Adrenal gland (tissue), 12 donors: ENCODE measurements around the gene WDR13. TPM values are rescaled to one million over a fixed set of nuclear protein-coding genes. Genes with fewer than 3 reads are reported as not detected.

Source experiments
- DNase-seq, 7 donors: peaks; one replicate each; pipeline ENCODE4 v3.0.0-alpha.2; 2019 to 2020
- H3K27ac ChIP-seq, 5 donors: fragments of 200-600 bp; sonication (generic) in 4 of 5; 1 replicate in 3 of 5; 2 replicates in 2 of 5; pipeline versions ENCODE4 v1.5.1 to v1.8.0; 2016 to 2020; ENCODE audit warnings: mild to moderate bottlenecking in 1 of 5
- H3K27me3 ChIP-seq: fragments of 200-600 bp; 2 replicates; pipeline ENCODE4 v1.8.0; 2021
- H3K36me3 ChIP-seq, 2 donors: fragments of 200-600 bp; replicated peaks in 1 of 2; 1 replicate in 1 of 2; 2 replicates in 1 of 2; pipeline versions ENCODE4 v1.5.1 to v1.8.0; 2018 to 2022
- H3K4me1 ChIP-seq, 2 donors: fragments of 200-600 bp; replicated peaks in 1 of 2; 1 replicate in 1 of 2; 2 replicates in 1 of 2; pipeline versions ENCODE4 v1.5.1 to v1.8.0; 2018 to 2021
- H3K4me3 ChIP-seq, 4 donors: fragments of 200-600 bp; sonication (generic) in 3 of 4; one replicate each; pipeline ENCODE4 v1.5.1; 2016 to 2018
- H3K9me3 ChIP-seq, 3 donors: fragments of 200-600 bp; sonication (generic) in 1 of 3; replicated peaks in 1 of 3; 1 replicate in 2 of 3; 2 replicates in 1 of 3; pipeline versions ENCODE4 v1.5.1 to v1.8.0; 2016 to 2021
- POLR2A ChIP-seq, 2 donors: fragments of 450-650 bp; IDR thresholded peaks; one replicate each; pipeline ENCODE4 v1.6.1; 2017; ENCODE audit warnings: antibody characterized with exemption in 2 of 2, mild to moderate bottlenecking in 2 of 2, moderate library complexity in 1 of 2
- WGBS, 4 donors: extraction: QIAGEN DNeasy Blood & Tissue Kit in 2 of 4; methylation state at CpG; one replicate each; pipeline versions ENCODE4 v1.1.5 to v1.1.7; 2013 to 2017; 5-methylcytosine and 5-hydroxymethylcytosine counted together
- intact Hi-C, 2 donors: fragments of 100-400 bp; cut with DNase I; formaldehyde crosslinking; loops; one replicate each; pipeline versions ENCODE4 v1.14.1 to v1.15.0; 2022 to 2023
- polyA plus RNA-seq, 3 donors: library from polyadenylated mRNA; stranded (reverse); fragments of 200-250 nt in 2 of 3; fragments of 350-450 nt in 1 of 3; fragmentation: Illumina TruSeq in 1 of 3; extraction: RNeasy Lipid Tissue Mini Kit (QIAGEN cat#74804) in 1 of 3; gene quantifications; one replicate each; pipeline ENCODE4 v1.2.3, GENCODE V29; 2013 to 2014
- total RNA-seq, 9 donors: library from RNA; depleted of rRNA in 4 of 9; stranded (reverse); fragments of >200 nt in 4 of 9; fragments of 120-200 nt in 1 of 9; fragmentation: NEBNext Ultra II Directional in 1 of 9; extraction: Animal tissue kit (Norgen Biotek cat#: 25700) in 1 of 9; gene quantifications; one replicate each; pipeline versions ENCODE4 v1.1.0 to v1.2.4, GENCODE V29; 2013 to 2023
- TF ChIP-seq, protein P1 (sequence below), 6 experiments: fragments of 450-650 bp in 4 of 6; fragments of 200-600 bp in 2 of 6; sonication (generic) in 1 of 6; IDR thresholded peaks; 1 replicate in 5 of 6; 2 replicates in 1 of 6; pipeline versions ENCODE4 v1.5.1 to v1.8.0; 2016 to 2021; ENCODE audit warnings: antibody characterized with exemption in 6 of 6, mild to moderate bottlenecking in 2 of 6, moderate library complexity in 1 of 6
- donor health status: healthy with polysubstance abuse.
- donor health status: Bipolar disorder and iron deficiency.
- donor health status: DM: yes; HTN: yes; CAD: no.
- donor health status: DM: no; HTN: no; CAD: no.
- donor health status: DM: no; HTN: no; CAD: no.
- donor health status: DM: yes; HTN: yes; CAD: no.

WDR13 gene
- total and polyA plus RNA-seq, 12 donors: 53.5 to 677 (median 171) TPM

DNA sequence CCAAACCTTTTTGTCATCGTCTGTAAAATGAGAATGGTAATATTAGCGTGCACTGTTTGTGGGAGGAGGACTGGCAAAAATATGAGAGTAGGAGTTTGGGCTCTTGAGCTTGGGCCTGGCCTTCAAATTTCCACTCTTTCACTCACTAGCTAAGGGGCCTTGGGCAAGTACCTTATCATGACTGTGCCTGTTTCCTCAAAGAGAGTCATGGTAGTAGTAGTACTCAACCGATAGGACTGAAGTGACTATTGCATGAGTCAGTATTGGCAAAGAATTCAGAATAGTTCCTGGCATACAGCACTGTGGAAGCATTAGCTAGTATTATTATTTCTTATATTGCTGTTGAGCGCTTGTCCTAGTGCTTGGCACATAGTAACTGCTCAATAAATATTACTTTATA is 39.0 kb upstream of the WDR13 start:
- H3K9me3 ChIP-seq: no peaks in the 10 kb centered on the region
- no peak for TF ChIP-seq POLR2A (IDR thresholded peaks at IDR 0.05)
- TF ChIP-seq, protein P1, sequence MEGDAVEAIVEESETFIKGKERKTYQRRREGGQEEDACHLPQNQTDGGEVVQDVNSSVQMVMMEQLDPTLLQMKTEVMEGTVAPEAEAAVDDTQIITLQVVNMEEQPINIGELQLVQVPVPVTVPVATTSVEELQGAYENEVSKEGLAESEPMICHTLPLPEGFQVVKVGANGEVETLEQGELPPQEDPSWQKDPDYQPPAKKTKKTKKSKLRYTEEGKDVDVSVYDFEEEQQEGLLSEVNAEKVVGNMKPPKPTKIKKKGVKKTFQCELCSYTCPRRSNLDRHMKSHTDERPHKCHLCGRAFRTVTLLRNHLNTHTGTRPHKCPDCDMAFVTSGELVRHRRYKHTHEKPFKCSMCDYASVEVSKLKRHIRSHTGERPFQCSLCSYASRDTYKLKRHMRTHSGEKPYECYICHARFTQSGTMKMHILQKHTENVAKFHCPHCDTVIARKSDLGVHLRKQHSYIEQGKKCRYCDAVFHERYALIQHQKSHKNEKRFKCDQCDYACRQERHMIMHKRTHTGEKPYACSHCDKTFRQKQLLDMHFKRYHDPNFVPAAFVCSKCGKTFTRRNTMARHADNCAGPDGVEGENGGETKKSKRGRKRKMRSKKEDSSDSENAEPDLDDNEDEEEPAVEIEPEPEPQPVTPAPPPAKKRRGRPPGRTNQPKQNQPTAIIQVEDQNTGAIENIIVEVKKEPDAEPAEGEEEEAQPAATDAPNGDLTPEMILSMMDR (IDR thresholded peaks at IDR 0.05): peak in 2 of 6 experiments; percentile 9 to 13
- H3K27me3 ChIP-seq: no peaks in the 10 kb centered on the region
- H3K36me3 ChIP-seq: peaks cover 0 to 29% of the 10 kb centered on the region in 2 donors
- 20 to 71% (median 53%) methylated on average over 4 of the region's 4 CpGs for WGBS, 4 donors
- H3K27ac ChIP-seq: peak overlapping the region in 1 of 5 donors; percentile 49
- H3K4me3 ChIP-seq: no peak overlapping the region
- peaks cover 0 to 7% of the 10 kb centered on the region in 2 donors for H3K4me1 ChIP-seq
- peak in 3 of 7 donors; percentile 37 to 61 (median 57) for DNase-seq
- intact Hi-C loops: no loop called here

DNA sequence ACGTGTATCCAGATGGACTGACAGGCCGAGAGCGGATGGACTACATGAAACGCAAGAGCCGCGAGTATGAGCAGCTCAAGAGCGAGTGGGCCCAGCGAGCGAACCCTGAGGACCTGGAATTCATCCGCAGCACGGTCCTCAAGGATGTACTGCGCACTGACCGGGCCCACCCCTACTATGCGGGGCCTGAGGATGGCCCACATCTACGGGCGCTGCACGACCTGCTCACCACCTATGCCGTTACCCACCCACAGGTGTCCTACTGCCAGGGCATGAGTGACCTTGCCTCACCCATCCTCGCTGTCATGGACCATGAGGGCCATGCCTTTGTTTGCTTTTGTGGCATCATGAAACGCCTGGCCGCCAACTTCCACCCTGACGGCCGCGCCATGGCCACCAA is 37.7 kb upstream of the WDR13 start:
- no peaks in the 10 kb centered on the region for H3K27me3 ChIP-seq
- H3K27ac ChIP-seq: no peak overlapping the region
- WGBS, 4 donors: 91 to 95% (median 93%) methylated on average over 17 to 24 of the region's 24 CpGs; no CpG with 5 or more reads in 1 of the 4 donors
- peaks cover 0 to 7% of the 10 kb centered on the region in 2 donors for H3K4me1 ChIP-seq
- no peak overlapping the region for H3K4me3 ChIP-seq
- no peaks in the 10 kb centered on the region for H3K9me3 ChIP-seq
- peaks cover 0 to 29% of the 10 kb centered on the region in 2 donors for H3K36me3 ChIP-seq
- no peak for DNase-seq
- intact Hi-C loops: no loop called here
- no peak for TF ChIP-seq POLR2A (IDR thresholded peaks at IDR 0.05)

DNA sequence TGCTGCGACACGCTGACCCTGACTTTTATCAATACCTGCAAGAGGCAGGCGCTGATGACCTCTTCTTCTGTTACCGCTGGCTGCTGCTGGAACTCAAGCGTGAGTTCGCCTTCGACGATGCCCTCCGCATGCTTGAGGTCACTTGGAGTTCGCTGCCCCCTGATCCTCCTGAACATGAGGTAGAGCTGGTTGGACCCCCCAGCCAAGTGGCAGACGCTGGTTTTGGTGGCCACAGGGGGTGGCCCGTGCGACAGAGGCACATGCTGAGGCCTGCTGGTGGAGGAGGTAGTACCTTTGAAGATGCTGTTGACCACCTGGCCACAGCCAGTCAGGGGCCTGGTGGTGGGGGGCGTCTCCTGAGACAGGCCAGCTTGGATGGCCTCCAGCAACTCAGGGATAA is 37.2 kb upstream of the WDR13 start:
- intact Hi-C loops: no loop called here

DNA sequence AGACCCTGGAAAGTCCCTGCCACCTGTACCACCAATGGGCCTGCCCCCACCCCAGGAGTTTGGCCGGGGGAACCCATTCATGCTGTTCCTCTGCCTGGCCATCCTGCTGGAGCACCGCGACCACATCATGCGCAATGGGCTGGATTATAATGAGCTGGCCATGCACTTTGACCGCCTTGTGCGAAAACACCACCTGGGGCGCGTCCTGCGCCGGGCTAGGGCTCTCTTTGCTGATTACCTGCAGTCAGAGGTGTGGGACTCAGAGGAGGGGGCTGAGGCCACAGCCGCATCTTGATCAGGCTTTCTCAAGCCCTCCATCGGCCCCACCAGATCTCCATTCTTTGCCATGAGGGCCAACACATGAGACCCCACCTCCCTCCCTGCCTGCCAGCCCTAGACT is 36.6 kb upstream of the WDR13 start:
- Histone ChIP-seq H3K9me3 (no peaks in the 10 kb centered on the region), H3K4me3 (no peak overlapping the region), H3K27me3 (no peaks in the 10 kb centered on the region), H3K4me1 (peaks cover 0 to 5% of the 10 kb centered on the region in 2 donors), H3K27ac (no peak overlapping the region), H3K36me3 (peaks cover 0 to 29% of the 10 kb centered on the region in 2 donors)
- 91 to 95% (median 92%) methylated on average over 2 to 12 of the region's 12 CpGs; no CpG with 5 or more reads in 1 of the 4 donors for WGBS, 4 donors
- intact Hi-C loops: no loop called here
- TF ChIP-seq POLR2A (IDR thresholded peaks at IDR 0.05): no peak
- TF ChIP-seq, protein P1 (IDR thresholded peaks at IDR 0.05): no peak
- no peak for DNase-seq

More for the DNA sequence above, 37.2 kb upstream of the WDR13 start:
- Histone ChIP-seq H3K27ac (no peak overlapping the region), H3K36me3 (peaks cover 0 to 29% of the 10 kb centered on the region in 2 donors), H3K27me3 (no peaks in the 10 kb centered on the region), H3K9me3 (no peaks in the 10 kb centered on the region), H3K4me3 (no peak overlapping the region), H3K4me1 (peaks cover 0 to 7% of the 10 kb centered on the region in 2 donors)
- WGBS, 4 donors: 88 to 97% (median 96%) methylated on average over 12 to 14 of the region's 14 CpGs; no CpG with 5 or more reads in 1 of the 4 donors
- no peak for DNase-seq
- TF ChIP-seq, protein P1 (IDR thresholded peaks at IDR 0.05): no peak
- TF ChIP-seq POLR2A (IDR thresholded peaks at IDR 0.05): no peak

DNA sequence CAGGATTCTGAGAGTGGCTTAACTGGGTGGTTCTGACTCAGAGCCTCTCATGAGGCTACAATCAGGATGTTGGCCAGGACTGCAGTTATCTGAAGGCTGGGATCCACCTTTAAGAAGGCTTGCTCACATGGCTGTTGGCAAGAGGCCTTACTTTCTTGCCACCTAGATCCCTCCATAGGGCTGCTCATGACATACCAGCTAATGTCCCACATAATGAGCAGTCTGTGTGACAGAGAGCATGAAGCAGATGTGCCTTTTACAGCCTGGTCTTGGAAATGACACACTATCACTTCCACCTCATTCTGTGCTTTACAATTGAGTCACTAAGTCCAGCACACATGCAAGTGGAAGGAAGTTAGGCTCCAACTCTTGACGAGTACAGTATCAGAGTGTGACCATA is 27.3 kb upstream of the WDR13 start:
- intact Hi-C loops: no loop called here
- Histone ChIP-seq H3K36me3 (no peaks in the 10 kb centered on the region), H3K4me3 (no peak overlapping the region), H3K9me3 (no peaks in the 10 kb centered on the region), H3K4me1 (no peaks in the 10 kb centered on the region), H3K27ac (peak overlapping the region in 1 of 5 donors; percentile 21), H3K27me3 (no peaks in the 10 kb centered on the region)
- TF ChIP-seq, protein P1 (IDR thresholded peaks at IDR 0.05): no peak
- no peak for TF ChIP-seq POLR2A (IDR thresholded peaks at IDR 0.05)
- 57 to 76% (median 72%) methylated on average over 1 of the region's 1 CpG for WGBS, 4 donors
- peak in 2 of 7 donors; percentile 39 to 46 for DNase-seq
